HG03175 (cell line): Measurements from ENCODE around the gene SLC7A1.

Experiments
- ATAC-seq: cut with Tn5 transposase; IDR thresholded peaks from one replicate; pipeline ENCODE4 v1.9.1; 2021; ENCODE audit warnings: mild to moderate bottlenecking, moderate library complexity; ENCODE audit not compliant: unreplicated experiment

The SLC7A1 gene

DNA sequence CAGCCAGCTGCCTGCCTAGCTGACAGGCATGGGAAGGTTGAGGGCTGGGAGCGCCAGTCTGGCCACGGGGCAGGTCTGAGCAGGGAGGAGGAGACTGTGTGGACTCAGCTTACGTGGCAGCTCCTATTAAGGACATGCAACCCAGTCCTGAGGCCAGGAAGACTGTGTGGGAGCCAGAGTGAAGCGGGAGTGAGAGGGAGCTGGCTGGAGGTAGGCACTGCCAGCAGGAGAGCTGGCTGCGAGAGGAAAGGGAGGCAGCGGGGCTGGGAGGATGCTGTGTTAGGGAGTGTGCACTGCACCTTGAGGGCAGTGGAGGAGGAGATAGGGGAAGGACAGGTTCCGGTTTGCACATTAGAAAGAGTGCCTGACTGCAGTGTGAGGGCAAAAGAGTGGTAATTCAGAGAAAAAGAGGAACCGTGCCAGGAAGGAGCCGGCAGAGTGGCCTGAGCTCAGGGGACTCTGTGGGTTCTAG lies 99.2 kb downstream of the SLC7A1 start:
- peak; percentile 79 for ATAC-seq

GRCh38 chr13:29494520-29494919 lies 101.0 kb downstream of the SLC7A1 start:
- ATAC-seq: no peak

DNA sequence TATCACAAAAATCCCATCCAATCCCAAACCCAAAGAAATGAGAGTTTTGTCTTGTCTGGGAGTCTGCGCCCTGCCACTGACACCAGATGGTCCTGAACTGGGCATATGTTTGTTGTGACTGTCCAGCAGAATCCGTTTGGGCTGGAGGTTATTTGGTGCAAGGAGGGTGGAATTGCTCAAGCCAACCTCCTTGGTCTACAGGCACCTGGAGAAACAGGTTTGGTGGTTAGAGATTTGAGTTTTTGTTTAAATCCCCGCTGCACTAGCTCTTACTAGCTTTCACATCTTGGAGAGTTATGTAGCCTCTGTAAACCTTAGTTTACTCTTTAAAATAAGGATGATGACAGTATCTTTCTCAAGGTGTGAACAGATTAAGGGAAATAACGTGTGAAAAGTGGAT lies 101.7 kb downstream of the SLC7A1 start:
- no peak for ATAC-seq

DNA sequence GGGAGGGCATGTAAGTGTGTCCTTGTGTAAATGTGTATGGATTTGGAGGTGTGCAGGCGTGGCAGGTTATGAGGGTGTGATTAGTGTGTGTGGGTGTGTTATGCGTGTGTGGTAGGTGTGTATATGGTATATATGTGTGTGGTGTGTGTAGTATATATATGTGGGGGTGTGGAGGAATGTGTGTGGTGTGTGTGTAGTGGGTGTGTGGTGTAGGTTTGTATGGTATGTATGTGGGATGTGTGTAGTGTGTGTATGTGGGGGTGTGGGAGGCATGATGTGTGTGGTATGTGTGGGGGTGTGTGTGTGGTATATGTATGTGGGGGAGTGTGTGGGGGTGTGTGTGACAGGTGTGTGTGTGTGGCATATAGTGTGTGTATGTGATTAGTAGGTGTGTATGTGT lies 104.2 kb downstream of the SLC7A1 start:
- ATAC-seq: no peak

DNA sequence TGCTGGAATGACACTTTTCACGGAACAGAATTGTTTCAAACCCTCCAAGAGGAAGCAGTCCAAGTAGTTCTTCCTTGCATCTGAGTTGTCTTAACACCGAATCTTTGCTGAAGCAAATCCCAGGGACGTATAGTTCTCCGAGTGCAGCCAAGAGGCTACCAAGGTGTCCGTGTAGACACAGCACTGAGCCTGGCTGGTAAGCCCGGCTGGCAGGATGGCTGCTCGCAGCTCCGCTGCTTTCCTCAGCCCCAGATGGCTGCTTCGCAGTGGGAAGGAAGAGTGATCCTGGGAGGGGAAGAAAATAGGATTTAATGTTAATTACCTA lies 105.0 kb downstream of the SLC7A1 start:
- no peak for ATAC-seq

DNA sequence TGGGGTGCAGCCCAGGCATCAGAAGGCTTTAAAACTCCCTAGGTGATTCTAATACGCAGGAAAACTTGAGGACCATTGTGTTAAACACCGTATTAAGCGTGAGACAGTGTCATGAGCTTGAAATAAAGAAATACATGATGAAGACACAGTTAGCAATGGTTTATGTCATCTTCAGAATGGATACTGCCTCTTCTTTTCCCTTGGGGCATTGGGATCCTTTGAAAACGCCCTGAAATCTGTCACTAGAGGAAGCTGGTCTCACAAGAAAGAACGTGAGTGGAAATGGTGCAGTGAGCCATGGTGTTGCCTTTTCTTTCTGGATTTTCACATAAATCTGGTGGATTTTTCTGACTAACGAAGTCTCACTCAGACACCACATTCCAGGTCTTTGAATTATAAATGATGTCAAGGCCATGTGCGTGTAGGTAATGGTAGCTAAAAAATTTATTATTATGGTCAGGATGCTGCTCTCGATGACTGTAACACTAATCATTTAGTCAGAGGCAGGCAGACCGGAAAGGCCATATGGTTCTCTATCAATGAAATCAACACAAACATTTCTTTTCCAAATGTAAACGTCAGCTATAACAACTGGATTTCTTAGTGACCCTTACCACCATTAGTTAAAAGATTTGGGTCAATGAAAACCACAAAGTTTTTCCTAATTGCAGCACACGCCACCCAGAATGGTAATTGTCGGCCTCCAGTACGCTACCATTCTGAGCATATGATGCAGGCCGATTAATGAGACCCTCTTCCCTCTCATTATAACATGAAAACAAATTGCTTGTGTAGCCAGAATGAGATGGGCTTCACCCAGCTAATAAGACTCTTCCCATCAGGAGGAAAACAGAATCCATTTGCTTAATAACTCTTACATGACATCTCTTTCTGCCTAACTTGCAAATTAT lies 105.6 kb downstream of the SLC7A1 start:
- ATAC-seq: no peak

GRCh38 chr13:29487466-29488454 lies 107.7 kb downstream of the SLC7A1 start:
- no peak for ATAC-seq

DNA sequence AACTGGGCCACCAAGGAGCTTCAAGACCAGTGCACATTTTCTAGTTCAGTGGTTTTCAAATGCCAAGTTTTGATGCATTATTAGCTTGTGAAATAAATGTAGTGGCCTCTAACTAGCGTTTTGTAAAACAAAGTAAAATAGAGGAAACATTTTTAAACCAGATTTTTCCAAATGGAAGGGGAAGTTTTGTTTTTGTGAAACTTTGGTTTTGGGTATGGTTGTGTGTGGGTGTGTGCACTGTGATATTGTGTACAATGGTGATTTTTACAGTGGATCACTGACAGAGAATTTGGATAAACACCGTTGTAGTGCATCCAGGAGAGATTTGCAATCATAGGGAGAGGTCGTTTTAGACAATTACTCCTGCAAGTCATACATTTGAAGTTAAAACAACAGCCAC lies 108.9 kb downstream of the SLC7A1 start:
- ATAC-seq: no peak

DNA sequence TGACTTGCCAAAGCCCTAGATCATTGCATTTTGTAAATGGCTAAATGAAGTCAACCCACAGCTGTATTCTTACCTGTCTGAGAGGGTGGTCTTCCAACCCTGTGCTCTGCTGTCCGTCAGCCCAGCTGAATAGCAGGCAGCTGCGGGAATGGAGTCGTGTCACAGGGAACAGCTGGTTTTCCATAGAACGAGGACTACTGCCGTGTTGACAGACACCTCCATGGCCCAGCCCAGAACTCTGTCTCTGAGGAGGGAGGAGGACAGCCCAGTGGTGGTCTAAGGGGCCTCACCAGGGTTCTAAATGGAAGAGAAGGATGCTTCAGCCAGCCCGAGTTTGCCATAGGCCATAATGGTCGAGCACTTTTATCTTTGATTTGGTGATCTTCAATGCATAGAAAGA lies 110.7 kb downstream of the SLC7A1 start:
- ATAC-seq: no peak

DNA sequence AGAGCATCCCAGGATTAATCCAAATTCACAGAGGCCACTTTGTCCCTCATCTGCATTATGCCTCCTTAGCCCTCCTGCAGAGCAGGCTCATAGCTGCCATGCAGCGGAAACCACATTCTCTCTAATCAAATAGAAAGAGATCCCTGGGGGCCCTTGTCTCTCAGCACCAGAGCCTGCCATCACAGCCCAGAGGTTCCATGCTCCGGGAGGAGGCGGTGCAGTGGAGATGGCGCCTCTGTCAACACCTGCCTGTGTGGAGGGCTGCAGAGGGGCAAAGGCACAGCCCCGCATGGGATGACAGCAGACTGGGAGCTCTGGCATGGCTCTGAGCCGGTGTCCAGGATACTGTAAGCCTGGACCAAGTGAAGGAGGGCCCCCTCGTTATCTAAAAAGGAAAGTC lies 111.3 kb downstream of the SLC7A1 start:
- no peak for ATAC-seq

GRCh38 chr13:29483623-29484022 lies 111.9 kb downstream of the SLC7A1 start:
- ATAC-seq: no peak

DNA sequence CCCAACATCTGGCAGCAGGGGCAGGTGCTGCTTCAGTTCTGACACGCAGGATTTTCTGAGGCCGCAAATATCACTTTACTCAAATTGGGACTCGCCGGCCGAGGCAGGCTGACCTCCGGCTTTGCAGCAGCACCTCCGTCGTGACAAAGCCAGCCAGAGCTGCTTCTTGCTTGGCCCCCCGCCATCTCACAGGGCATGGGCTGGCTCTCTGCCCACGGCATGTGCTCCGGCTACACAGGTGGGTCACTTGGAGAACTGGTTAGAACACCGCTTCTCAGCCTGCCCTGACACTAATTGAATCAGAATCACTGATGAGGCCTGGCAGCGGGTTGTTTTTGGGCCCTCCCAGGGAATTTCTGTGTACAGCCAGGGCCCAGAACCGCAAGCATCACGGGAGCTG lies 112.3 kb downstream of the SLC7A1 start:
- ATAC-seq: no peak

DNA sequence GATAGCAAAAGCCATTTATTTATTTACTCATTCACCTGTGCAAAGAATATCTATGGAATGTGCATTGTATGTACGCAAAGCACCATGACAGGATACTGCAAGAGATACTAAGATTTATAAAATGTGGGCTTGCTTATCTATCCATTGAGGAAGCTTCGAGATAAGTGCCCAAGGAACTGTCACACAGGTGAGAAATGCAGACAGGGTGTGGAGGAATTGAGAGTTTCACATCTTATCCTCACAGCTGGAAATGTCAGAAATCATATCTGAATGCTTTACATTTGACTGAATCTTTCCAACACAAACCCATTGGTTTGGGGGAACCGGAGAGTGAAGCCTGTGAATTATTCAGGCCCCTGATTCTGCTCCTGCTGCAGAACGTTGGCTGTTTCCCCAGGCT lies 113.0 kb downstream of the SLC7A1 start:
- no peak for ATAC-seq

DNA sequence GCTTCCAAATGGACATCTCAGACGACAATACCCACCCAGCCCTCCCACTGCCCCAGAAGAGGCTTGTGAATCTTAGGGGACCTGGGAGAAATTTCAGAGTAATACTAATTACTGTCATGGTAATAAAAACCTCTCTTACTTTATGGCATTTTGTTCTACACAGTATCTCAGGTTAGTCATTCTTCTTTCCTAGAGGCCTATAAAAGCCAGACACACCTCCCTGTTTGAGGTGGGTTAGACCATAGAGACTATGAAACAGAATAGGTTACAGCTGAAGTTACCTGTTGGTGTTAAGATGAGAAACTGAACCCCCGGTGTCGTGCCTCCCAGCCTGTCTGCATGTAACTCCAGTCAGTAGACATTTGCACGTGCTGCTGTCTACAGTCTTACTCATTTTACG lies 113.9 kb downstream of the SLC7A1 start:
- ATAC-seq: no peak

GRCh38 chr13:29480893-29481525 lies 114.5 kb downstream of the SLC7A1 start:
- no peak for ATAC-seq

GRCh38 chr13:29479716-29480492 lies 115.6 kb downstream of the SLC7A1 start:
- ATAC-seq: no peak

DNA sequence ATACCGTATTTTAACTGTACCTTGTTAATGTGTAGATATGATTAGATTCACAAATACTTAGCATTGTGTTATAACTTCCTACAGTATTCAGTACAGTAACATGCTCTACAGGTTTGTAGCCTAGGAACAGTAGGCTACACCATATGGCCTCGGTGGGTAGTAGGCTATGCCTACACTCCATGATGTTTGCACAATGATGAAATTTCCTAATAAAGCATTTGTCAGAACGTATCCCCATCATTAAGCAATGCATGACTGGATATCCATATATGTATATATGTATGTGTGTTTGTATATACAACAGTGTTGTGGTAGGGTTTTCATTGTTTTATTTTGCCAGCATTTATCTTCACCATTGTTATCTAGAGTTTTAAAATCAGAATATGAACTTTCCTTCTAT lies 119.4 kb downstream of the SLC7A1 start:
- no peak for ATAC-seq

DNA sequence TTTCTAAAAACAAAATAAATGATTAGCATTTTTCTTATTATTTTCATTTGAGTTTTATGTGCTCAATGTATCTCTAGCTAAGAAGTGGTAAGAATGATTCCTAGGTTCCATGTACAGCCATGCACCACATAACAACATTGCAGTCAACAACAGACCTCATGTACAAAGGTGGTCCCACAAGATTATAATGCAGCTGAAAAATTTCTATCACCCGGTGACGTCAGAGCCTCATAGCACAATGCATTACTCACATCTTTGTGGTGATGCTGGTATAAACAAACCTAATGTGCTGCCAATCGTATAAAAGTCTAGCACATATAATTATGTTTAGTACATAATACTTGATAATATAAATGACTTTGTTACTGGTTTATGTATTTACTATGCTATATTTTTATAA lies 120.5 kb downstream of the SLC7A1 start:
- no peak for ATAC-seq

DNA sequence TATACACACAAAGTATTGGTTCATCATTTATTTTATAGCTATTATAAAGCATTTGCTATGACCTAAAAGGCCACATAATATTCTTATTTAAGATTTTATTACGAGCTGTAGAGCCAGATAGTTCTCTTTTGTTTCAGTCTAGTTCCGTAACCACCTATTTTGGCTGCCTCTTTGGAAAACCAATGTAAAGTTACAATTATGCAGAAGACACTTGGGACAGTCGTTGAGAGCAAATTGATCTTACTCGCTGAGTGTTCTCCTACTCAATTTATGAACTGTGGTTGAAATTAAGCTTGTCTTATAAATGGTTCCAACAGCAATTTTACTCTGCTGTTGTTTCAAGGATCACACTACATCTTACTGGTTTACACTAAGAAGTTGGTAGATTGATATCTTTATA lies 122.3 kb downstream of the SLC7A1 start:
- no peak for ATAC-seq

DNA sequence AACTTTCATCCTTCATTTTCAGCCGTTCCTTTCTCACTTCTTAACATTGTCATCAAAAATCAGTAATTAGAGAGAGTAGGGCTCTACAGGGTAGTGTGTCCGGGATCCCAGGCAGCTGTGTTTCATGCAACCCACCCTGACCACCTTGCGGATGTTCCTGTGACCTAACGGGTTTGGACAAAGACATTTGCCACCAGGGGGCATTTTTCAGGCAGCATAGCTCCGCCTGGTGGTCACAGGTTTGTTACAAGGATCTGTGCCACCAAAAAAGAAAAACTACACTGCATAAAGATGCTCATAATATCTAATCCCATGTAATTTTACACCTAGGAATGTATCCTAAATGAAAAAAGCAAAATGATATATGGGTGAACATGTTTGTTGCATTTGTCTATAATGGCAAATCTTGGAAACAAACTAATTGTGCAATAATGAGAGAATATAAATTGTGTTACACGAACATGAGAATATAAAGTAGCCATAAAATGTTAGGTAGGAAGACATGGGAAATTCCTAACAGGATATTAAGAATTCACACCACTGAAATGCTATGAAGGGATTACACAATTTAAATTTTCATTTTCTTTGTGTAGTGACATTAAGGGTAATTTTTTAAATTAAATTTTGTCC lies 123.0 kb downstream of the SLC7A1 start:
- ATAC-seq: no peak
